Karpas-422 (cell line): ENCODE data around the gene COL9A2. TPM values are rescaled to one million over a fixed set of nuclear protein-coding genes. Genes with fewer than 3 reads are reported as not detected.
A peak's percentile ranks its signal among the peaks of the same experiment; 100 is the strongest.

Source experiments
- DNase-seq: peaks from one replicate; pipeline ENCODE4 v3.0.0-alpha.2; 2015
- H2AFZ ChIP-seq: fragments of 200-600 bp; sonication (generic); 2 replicates; pipeline ENCODE4 v1.6.1; 2014; ENCODE audit warnings: antibody characterized with exemption, low read length, mixed read lengths
- H3K27ac ChIP-seq: fragments of 200-600 bp; sonication (generic); 2 replicates; pipeline ENCODE4 v1.5.1; 2014; ENCODE audit warnings: mild to moderate bottlenecking, low read length, moderate library complexity
- H3K27me3 ChIP-seq: fragments of 200-600 bp; sonication (generic); 2 replicates; pipeline ENCODE4 v1.6.1; 2014; ENCODE audit warnings: low read length, mixed read lengths
- H3K36me3 ChIP-seq: fragments of 200-600 bp; sonication (generic); 2 replicates; pipeline ENCODE4 v1.6.1; 2014; ENCODE audit warnings: low read length, mixed read lengths; ENCODE audit not compliant: insufficient read depth
- H3K4me1 ChIP-seq: fragments of 200-600 bp; sonication (generic); 2 replicates; pipeline ENCODE4 v1.6.1; 2014; ENCODE audit warnings: mild to moderate bottlenecking, low read length, mixed read lengths
- H3K4me2 ChIP-seq: fragments of 200-600 bp; sonication (generic); 2 replicates; pipeline ENCODE4 v1.6.1; 2014; ENCODE audit warnings: low read length, low read depth, mild to moderate bottlenecking; ENCODE audit not compliant: poor library complexity, severe bottlenecking
- H3K4me3 ChIP-seq: fragments of 200-600 bp; sonication (generic); 2 replicates; pipeline ENCODE4 v1.5.1; 2014; ENCODE audit warnings: mild to moderate bottlenecking, antibody characterized with exemption, low read length, mixed read lengths
- H3K79me2 ChIP-seq: fragments of 200-600 bp; sonication (generic); 2 replicates; pipeline ENCODE4 v1.6.1; 2014; ENCODE audit warnings: mild to moderate bottlenecking, low read length, mixed read lengths
- H3K9ac ChIP-seq: fragments of 200-600 bp; sonication (generic); 2 replicates; pipeline ENCODE4 v1.6.0; 2014; ENCODE audit warnings: low read length
- H3K9me2 ChIP-seq: fragments of 200-600 bp; sonication (generic), shearing (Covaris generic); replicated peaks from 2 replicates; pipeline ENCODE4 v1.6.0; 2014; ENCODE audit warnings: mild to moderate bottlenecking, low read length, moderate library complexity; ENCODE audit not compliant: insufficient read depth
- H3K9me3 ChIP-seq: fragments of 300-700, 200-600 bp; sonication (generic); 2 replicates; pipeline ENCODE4 v1.6.1; 2014; ENCODE audit warnings: low read length, mixed read lengths
- H4K20me1 ChIP-seq: fragments of 200-600 bp; sonication (generic); 2 replicates; pipeline ENCODE4 v1.6.1; 2014; ENCODE audit warnings: mild to moderate bottlenecking, antibody characterized with exemption, low read length, low read depth; ENCODE audit not compliant: insufficient read depth
- total RNA-seq: library from RNA; depleted of rRNA; stranded (reverse); fragments of >200 nt; shearing (Covaris generic); gene quantifications from 2 replicates; pipeline ENCODE4 v1.2.3, GENCODE V29; 2014; ENCODE audit warnings: low replicate concordance

Gene COL9A2
- total RNA-seq, 1 experiment from 2014 or later = 7.9 TPM

- peaks cover 16% of the 10 kb centered on the region for H3K4me1 ChIP-seq
- H4K20me1 ChIP-seq = no peaks in the 10 kb centered on the region
- no peaks in the 10 kb centered on the region for H3K36me3 ChIP-seq
- H3K9me3 ChIP-seq = no peaks in the 10 kb centered on the region
- no peaks in the 10 kb centered on the region for H3K27me3 ChIP-seq
- H3K9me2 ChIP-seq = no peaks in the 10 kb centered on the region
- DNase-seq = no peak
- H3K4me2 ChIP-seq = no peak overlapping the region
- H2AFZ ChIP-seq = no peak overlapping the region
- no peak overlapping the region for H3K27ac ChIP-seq
- no peak overlapping the region for H3K4me3 ChIP-seq
- no peak overlapping the region for H3K9ac ChIP-seq
- no peaks in the 10 kb centered on the region for H3K79me2 ChIP-seq
Measured at GRCh38 chr1:40306296-40306695, 10.8 kb downstream of the COL9A2 start.

- H2AFZ ChIP-seq = no peak overlapping the region
Measured at GRCh38 chr1:40305871-40306270, 11.2 kb downstream of the COL9A2 start.

GRCh38 chr1:40305451-40305850 lies 11.6 kb downstream of the COL9A2 start:
- Histone ChIP-seq H3K27me3 (no peaks in the 10 kb centered on the region), H3K27ac (no peak overlapping the region), H3K9me2 (no peaks in the 10 kb centered on the region), H3K4me3 (no peak overlapping the region), H4K20me1 (no peaks in the 10 kb centered on the region), H3K79me2 (no peaks in the 10 kb centered on the region), H3K36me3 (no peaks in the 10 kb centered on the region), H2AFZ (no peak overlapping the region), H3K9ac (no peak overlapping the region), H3K4me2 (no peak overlapping the region), H3K9me3 (no peaks in the 10 kb centered on the region), H3K4me1 (peaks cover 13% of the 10 kb centered on the region)
- peak; percentile 69 for DNase-seq

More at GRCh38 chr1:40305871-40306270, 11.2 kb downstream of the COL9A2 start:
- Histone ChIP-seq H3K79me2 (no peaks in the 10 kb centered on the region), H3K9me2 (no peaks in the 10 kb centered on the region), H3K27me3 (no peaks in the 10 kb centered on the region), H3K27ac (no peak overlapping the region), H4K20me1 (no peaks in the 10 kb centered on the region), H3K36me3 (no peaks in the 10 kb centered on the region), H3K4me3 (no peak overlapping the region), H3K9me3 (no peaks in the 10 kb centered on the region), H3K9ac (no peak overlapping the region), H3K4me2 (no peak overlapping the region), H3K4me1 (peaks cover 16% of the 10 kb centered on the region)
- no peak for DNase-seq

- Histone ChIP-seq H4K20me1 (no peaks in the 10 kb centered on the region), H2AFZ (no peak overlapping the region), H3K79me2 (no peaks in the 10 kb centered on the region), H3K9ac (no peak overlapping the region), H3K4me1 (peaks cover 6% of the 10 kb centered on the region; the same call in 1 of the 2 replicates), H3K4me3 (no peak overlapping the region), H3K27ac (no peak overlapping the region), H3K9me3 (no peaks in the 10 kb centered on the region), H3K4me2 (no peak overlapping the region), H3K36me3 (no peaks in the 10 kb centered on the region), H3K9me2 (no peaks in the 10 kb centered on the region), H3K27me3 (no peaks in the 10 kb centered on the region)
- no peak for DNase-seq
Measured at GRCh38 chr1:40303790-40304189, 13.3 kb downstream of the COL9A2 start.

- Histone ChIP-seq H3K27me3 (no peaks in the 10 kb centered on the region), H3K36me3 (no peaks in the 10 kb centered on the region), H3K9ac (no peak overlapping the region), H4K20me1 (no peaks in the 10 kb centered on the region), H3K9me3 (no peaks in the 10 kb centered on the region), H3K4me2 (no peak overlapping the region), H3K9me2 (no peaks in the 10 kb centered on the region), H3K27ac (no peak overlapping the region), H2AFZ (no peak overlapping the region), H3K4me3 (no peak overlapping the region), H3K79me2 (no peaks in the 10 kb centered on the region), H3K4me1 (peaks cover 6% of the 10 kb centered on the region; the same call in 1 of the 2 replicates)
- DNase-seq = no peak
Measured at GRCh38 chr1:40303051-40303771, 13.9 kb downstream of the COL9A2 start.

GRCh38 chr1:40302475-40302874 lies 14.6 kb downstream of the COL9A2 start:
- DNase-seq = no peak
- Histone ChIP-seq H3K9me3 (no peaks in the 10 kb centered on the region), H3K79me2 (no peaks in the 10 kb centered on the region), H4K20me1 (no peaks in the 10 kb centered on the region), H2AFZ (no peak overlapping the region), H3K4me2 (no peak overlapping the region), H3K27me3 (no peaks in the 10 kb centered on the region), H3K4me1 (peaks cover 6% of the 10 kb centered on the region; the same call in 1 of the 2 replicates), H3K27ac (no peak overlapping the region), H3K4me3 (no peak overlapping the region), H3K9me2 (no peaks in the 10 kb centered on the region), H3K9ac (no peak overlapping the region), H3K36me3 (no peaks in the 10 kb centered on the region)

- Histone ChIP-seq H3K9me3 (no peaks in the 10 kb centered on the region), H3K27me3 (no peaks in the 10 kb centered on the region), H3K4me3 (no peak overlapping the region), H4K20me1 (no peaks in the 10 kb centered on the region), H3K9me2 (no peaks in the 10 kb centered on the region), H2AFZ (no peak overlapping the region), H3K4me1 (peaks cover 6% of the 10 kb centered on the region; the same call in 1 of the 2 replicates), H3K4me2 (no peak overlapping the region), H3K9ac (no peak overlapping the region), H3K27ac (no peak overlapping the region), H3K79me2 (no peaks in the 10 kb centered on the region), H3K36me3 (no peaks in the 10 kb centered on the region)
- DNase-seq = no peak
Measured at GRCh38 chr1:40301541-40302299, 15.4 kb downstream of the COL9A2 start.

- no peak for DNase-seq
- peaks cover 6% of the 10 kb centered on the region; the same call in 1 of the 2 replicates for H3K4me1 ChIP-seq
- H3K36me3 ChIP-seq = no peaks in the 10 kb centered on the region
- H3K9me2 ChIP-seq = no peaks in the 10 kb centered on the region
- no peak overlapping the region for H3K4me3 ChIP-seq
- no peaks in the 10 kb centered on the region for H3K27me3 ChIP-seq
- H3K27ac ChIP-seq = no peak overlapping the region
- H3K9me3 ChIP-seq = no peaks in the 10 kb centered on the region
- no peak overlapping the region for H2AFZ ChIP-seq
- no peaks in the 10 kb centered on the region for H3K79me2 ChIP-seq
- H4K20me1 ChIP-seq = no peaks in the 10 kb centered on the region
- H3K9ac ChIP-seq = no peak overlapping the region
- H3K4me2 ChIP-seq = no peak overlapping the region
Measured at GRCh38 chr1:40301066-40301465, 16.0 kb downstream of the COL9A2 start.
